GM20000 (cell line): ENCODE measurements around the gene CAMKMT.

Experiments
- DNase-seq: peaks from one replicate; pipeline ENCODE4 v3.0.0; 2012; ENCODE audit warnings: low spot score
- TF ChIP-seq, protein P1 (sequence below): IDR thresholded peaks from 2 replicates; pipeline ENCODE4 v1.5.1; 2012; ENCODE audit warnings: mild to moderate bottlenecking, control low read depth; ENCODE audit errors: extremely low read depth, missing control alignments

The CAMKMT gene

GRCh38 chr2:44605511-44605910 is 243.8 kb downstream of the CAMKMT start:
- TF ChIP-seq, protein P1, sequence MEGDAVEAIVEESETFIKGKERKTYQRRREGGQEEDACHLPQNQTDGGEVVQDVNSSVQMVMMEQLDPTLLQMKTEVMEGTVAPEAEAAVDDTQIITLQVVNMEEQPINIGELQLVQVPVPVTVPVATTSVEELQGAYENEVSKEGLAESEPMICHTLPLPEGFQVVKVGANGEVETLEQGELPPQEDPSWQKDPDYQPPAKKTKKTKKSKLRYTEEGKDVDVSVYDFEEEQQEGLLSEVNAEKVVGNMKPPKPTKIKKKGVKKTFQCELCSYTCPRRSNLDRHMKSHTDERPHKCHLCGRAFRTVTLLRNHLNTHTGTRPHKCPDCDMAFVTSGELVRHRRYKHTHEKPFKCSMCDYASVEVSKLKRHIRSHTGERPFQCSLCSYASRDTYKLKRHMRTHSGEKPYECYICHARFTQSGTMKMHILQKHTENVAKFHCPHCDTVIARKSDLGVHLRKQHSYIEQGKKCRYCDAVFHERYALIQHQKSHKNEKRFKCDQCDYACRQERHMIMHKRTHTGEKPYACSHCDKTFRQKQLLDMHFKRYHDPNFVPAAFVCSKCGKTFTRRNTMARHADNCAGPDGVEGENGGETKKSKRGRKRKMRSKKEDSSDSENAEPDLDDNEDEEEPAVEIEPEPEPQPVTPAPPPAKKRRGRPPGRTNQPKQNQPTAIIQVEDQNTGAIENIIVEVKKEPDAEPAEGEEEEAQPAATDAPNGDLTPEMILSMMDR = no peak
- DNase-seq = no peak

GRCh38 chr2:44612276-44612675 is 250.5 kb downstream of the CAMKMT start:
- DNase-seq = no peak

DNA sequence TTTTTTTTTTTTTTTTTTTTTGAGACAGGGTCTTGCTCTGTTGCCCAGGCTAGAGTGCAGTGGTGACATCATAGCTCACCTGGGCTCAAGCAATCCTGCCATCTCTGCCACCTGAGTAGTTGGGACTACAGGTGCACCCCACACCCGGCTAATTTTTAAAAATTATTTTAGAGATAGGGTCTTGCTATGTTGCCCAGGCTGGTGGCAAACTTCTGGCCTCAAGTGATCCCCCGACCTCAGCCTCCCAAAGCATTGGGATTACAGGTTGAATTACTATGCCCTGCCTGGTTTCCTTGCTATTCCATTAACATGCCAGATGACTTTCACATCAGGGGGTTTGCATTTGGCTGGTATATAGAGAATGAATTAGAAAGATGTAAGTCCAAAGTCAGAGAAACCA is 253.2 kb downstream of the CAMKMT start:
- TF ChIP-seq, protein P1 = no peak
- DNase-seq = no peak

More at GRCh38 chr2:44612276-44612675, 250.5 kb downstream of the CAMKMT start:
- TF ChIP-seq, protein P1 = no peak

DNA sequence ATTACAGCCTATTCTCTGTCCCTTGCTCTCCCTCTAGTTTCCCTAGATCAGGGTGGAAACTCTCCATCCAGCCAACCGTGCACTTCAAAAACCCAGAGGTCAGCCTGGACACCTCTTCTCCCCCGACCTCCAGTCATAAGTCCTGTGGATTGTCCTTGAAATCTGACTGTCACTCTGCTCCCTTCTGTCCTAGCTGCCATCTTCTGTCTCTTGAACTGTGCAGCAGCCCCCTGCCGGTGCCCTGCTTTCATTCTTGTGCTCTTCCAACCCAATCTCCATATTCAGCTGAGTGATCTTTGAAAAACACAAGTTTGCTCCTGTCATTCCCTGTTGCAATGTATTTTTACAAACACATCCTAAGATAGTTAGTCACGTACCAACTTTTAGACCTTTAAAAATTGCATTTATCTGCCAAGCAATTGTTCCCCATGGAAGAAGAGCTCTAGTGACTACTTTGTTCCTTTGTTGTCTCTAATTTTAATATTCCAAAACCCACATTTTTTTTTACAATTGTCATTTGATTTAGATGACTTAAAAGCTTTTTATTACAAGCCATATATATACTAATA is 254.3 kb downstream of the CAMKMT start:
- TF ChIP-seq, protein P1 = no peak
- DNase-seq = no peak

DNA sequence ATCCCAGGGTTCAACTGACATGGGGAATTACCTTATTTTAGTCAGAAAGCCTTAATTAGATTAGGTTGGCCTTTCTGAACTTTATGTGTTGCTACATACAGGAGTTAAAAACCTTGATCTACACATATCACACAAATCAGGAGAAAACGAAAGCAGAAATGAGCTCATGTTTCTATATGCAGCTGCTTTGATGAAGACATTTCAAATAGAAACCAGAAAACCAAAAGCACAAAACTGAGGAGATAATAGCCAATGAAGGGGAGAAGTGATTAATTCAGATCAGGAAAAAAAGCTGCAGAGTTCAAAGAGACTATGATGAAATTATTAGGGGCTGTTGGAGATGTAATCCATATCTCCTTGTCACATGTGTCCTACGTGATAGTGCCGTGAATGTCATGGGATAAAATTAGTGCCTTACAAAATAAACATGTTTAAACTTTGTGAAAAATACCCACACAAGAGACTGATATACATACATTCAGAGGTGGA is 255.0 kb downstream of the CAMKMT start:
- TF ChIP-seq, protein P1 = no peak
- DNase-seq = peak; percentile 53

GRCh38 chr2:44618251-44619023 is 256.7 kb downstream of the CAMKMT start:
- TF ChIP-seq, protein P1 = no peak

More at GRCh38 chr2:44618251-44619023, 256.7 kb downstream of the CAMKMT start:
- DNase-seq = no peak
